Measurements from ENCODE around the gene ROBO4.

Gene ROBO4

GRCh38 chr11:124835918-124836317, 61.7 kb downstream of the ROBO4 start:
- Histone ChIP-seq H3K36me3 (ENCODE audit: control insufficient read depth in 1 of 2, insufficient read depth in 2 of 2, low read length in 2 of 2) (no peaks in the 10 kb centered on the region), H3K27ac (ENCODE audit: low read length) (no peak overlapping the region), H3K27me3 (ENCODE audit: low read depth, low read length) (peaks cover 28% of the 10 kb centered on the region), H3K4me1 (ENCODE audit: control insufficient read depth in 1 of 2, insufficient read depth in 2 of 2, low read length in 2 of 2) (peaks cover 0 to 12% of the 10 kb centered on the region in 2 donors), H3K9me3 (ENCODE audit: control insufficient read depth in 1 of 2, low read length in 2 of 2) (no peaks in the 10 kb centered on the region), H3K4me3 (ENCODE audit: low read depth in 1 of 2, low read length in 2 of 2) (peak overlapping the region in 1 of 2 donors; percentile 43)

DNA sequence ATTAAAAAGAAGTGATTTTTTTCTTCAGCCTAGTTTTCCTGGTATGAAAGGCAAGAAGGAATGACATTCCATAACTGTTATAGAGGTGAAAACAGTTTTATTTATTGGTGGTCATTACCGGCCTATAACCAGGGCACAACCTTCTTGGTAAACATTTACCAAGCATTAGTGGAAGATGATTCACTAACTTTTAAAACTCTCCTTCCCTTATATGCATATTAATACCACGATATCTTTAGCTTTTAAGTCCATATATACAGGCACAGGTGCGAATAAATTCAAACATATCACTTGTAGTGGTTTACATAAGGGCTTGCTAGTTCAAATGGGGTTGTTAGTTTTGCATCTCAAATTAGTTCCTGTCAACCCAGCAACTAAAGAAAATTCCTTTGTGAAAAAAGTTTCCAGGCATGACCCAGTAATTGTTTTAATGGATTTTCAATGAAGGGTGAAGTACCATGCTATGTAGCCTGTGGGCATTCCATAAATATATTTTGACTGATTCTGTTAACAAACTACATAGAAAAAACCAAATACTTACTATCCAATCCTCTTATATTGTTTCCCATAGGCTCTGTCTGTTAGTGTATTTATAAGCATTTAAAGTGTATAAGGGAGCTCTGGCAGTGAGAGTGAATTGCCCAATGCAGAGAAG, 63.0 kb downstream of the ROBO4 start:
- no peaks in the 10 kb centered on the region for H3K9me3 ChIP-seq (ENCODE audit: control insufficient read depth in 1 of 2, low read length in 2 of 2)
- H3K27ac ChIP-seq (ENCODE audit: low read length), result no peak overlapping the region
- H3K27me3 ChIP-seq (ENCODE audit: low read depth, low read length), result peaks cover 19% of the 10 kb centered on the region

More for the DNA sequence above, 63.0 kb downstream of the ROBO4 start:
- no peaks in the 10 kb centered on the region for H3K36me3 ChIP-seq (ENCODE audit: control insufficient read depth in 1 of 2, insufficient read depth in 2 of 2, low read length in 2 of 2)
- H3K4me3 ChIP-seq (ENCODE audit: low read depth in 1 of 2, low read length in 2 of 2), result no peak overlapping the region
- H3K4me1 ChIP-seq (ENCODE audit: control insufficient read depth in 1 of 2, insufficient read depth in 2 of 2, low read length in 2 of 2), result peaks cover 0 to 9% of the 10 kb centered on the region in 2 donors
